Omental fat pad (tissue), 4 donors: ENCODE data around the gene XPNPEP2. TPM values are rescaled to one million over a fixed set of nuclear protein-coding genes. Genes with fewer than 3 reads are reported as not detected.

Source experiments
- ATAC-seq: fragments of 150-250 bp; one replicate; pipeline ENCODE4 v1.9.1; 2016; ENCODE audit warnings: mild to moderate bottlenecking, moderate library complexity; ENCODE audit not compliant: low FRiP score
- DNase-seq: peaks from one replicate; pipeline ENCODE4 v3.0.0-alpha.2; 2019; ENCODE audit warnings: low spot score
- CTCF ChIP-seq, 3 donors: fragments of 450-650 bp; IDR thresholded peaks; one replicate each; pipeline ENCODE4 v1.5.1; 2016 to 2017; ENCODE audit warnings: antibody characterized with exemption in 3 of 3, mild to moderate bottlenecking in 3 of 3, moderate library complexity in 2 of 3
- total RNA-seq, 4 donors: library from RNA; depleted of rRNA; stranded (reverse); fragments of >200 nt; gene quantifications; one replicate each; pipeline ENCODE4 v1.1.0, GENCODE V29; 2016

Gene XPNPEP2
- total RNA-seq, 4 donors from 2014 or later: 2.4 to 7.8 (median 5.3) TPM

- no peak for DNase-seq
- no peak for ATAC-seq
- no peak for TF ChIP-seq CTCF (IDR thresholded peaks at IDR 0.05)
These were observed 30.8 kb downstream of the XPNPEP2 start for GRCh38 chrX:129769467-129770154.

- ATAC-seq: no peak
- TF ChIP-seq CTCF (IDR thresholded peaks at IDR 0.05): no peak
- DNase-seq: no peak
These were observed 32.7 kb downstream of the XPNPEP2 start for GRCh38 chrX:129771266-129771995.

GRCh38 chrX:129772796-129773431 lies 34.1 kb downstream of the XPNPEP2 start:
- ATAC-seq (no peak), DNase-seq (no peak)
- no peak for TF ChIP-seq CTCF (IDR thresholded peaks at IDR 0.05)

GRCh38 chrX:129773649-129774458 lies 35.1 kb downstream of the XPNPEP2 start:
- DNase-seq: no peak
- no peak for TF ChIP-seq CTCF (IDR thresholded peaks at IDR 0.05)
- ATAC-seq: no peak

GRCh38 chrX:129777218-129778030 lies 38.6 kb downstream of the XPNPEP2 start:
- peak; percentile 22 for ATAC-seq
- DNase-seq: no peak
- no peak for TF ChIP-seq CTCF (IDR thresholded peaks at IDR 0.05)

GRCh38 chrX:129779086-129779672 lies 40.4 kb downstream of the XPNPEP2 start:
- ATAC-seq (no peak), DNase-seq (no peak)
- TF ChIP-seq CTCF (IDR thresholded peaks at IDR 0.05): no peak
